Raji (cell line): ENCODE results near the gene PPP1R12B.

Experiments used
- POLR2A ChIP-seq: IDR thresholded peaks from 2 replicates; pipeline ENCODE4 v1.6.1; 2011; ENCODE audit warnings: low read depth, low read length, control low read depth; ENCODE audit not compliant: insufficient read depth

PPP1R12B gene

GRCh38 chr1:202505356-202505755, 156.9 kb downstream of the PPP1R12B start:
- TF ChIP-seq POLR2A, result no peak

- TF ChIP-seq POLR2A, result no peak
Measured at GRCh38 chr1:202516434-202516877, 168.0 kb downstream of the PPP1R12B start.

GRCh38 chr1:202521886-202522285, 173.4 kb downstream of the PPP1R12B start:
- TF ChIP-seq POLR2A, result no peak

DNA sequence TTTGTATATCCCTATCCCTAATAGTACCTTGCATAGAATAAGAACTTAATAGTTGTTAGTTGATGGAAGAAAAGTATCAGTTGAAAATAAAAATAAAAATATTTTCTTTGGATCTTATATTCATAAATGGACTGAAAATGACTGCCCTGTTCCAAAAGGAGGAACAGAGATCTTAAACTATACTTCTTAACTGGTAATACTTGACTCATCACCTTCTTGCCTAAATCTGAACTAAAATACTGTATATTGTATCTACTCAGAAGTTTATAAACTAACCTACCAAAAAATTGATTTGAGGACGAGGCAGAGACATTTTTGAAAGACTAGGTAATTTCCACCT, 182.9 kb downstream of the PPP1R12B start:
- no peak for TF ChIP-seq POLR2A

- TF ChIP-seq POLR2A, result no peak
Measured at GRCh38 chr1:202540014-202540413, 191.5 kb downstream of the PPP1R12B start.

DNA sequence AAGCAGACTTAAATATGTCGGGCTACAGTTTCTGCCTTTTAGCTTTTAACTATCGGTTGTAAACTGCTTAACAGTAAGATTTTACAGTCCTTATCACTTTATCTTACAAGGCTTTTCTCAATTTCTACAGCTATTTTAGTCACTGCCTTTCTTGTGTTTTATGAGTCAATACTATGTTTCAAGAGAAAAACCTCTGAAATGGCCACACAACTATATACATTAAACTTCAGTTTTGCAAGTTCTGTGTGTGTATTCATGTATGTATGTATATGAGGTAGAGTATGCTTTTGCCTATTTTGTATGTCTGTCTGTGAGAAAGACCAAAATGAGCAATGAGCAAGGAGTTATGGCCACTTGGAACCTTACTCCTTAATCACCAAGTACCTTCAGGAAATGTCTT, 191.9 kb downstream of the PPP1R12B start:
- TF ChIP-seq POLR2A, result no peak

DNA sequence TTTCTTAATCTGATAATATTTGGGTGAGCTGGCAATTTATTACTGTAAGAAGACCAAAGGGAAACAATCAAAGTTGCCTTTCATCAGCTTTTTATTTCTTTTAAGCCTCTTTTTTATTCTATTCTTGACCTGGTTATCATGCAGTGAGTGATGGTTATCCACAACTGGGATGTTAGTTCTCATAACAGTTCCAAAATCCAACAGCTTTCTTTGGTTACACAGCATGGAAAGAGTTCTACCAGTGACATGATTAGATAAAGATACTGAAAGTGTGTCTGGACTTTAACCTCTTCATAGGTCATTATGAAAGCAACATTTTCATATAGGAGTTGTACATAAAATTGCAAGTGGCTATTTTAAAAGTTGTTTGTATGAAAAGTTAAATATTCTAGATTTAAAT, 198.7 kb downstream of the PPP1R12B start:
- TF ChIP-seq POLR2A, result no peak

GRCh38 chr1:202551683-202552082, 203.2 kb downstream of the PPP1R12B start:
- TF ChIP-seq POLR2A, result no peak

GRCh38 chr1:202553560-202554038, 205.1 kb downstream of the PPP1R12B start:
- TF ChIP-seq POLR2A, result no peak

DNA sequence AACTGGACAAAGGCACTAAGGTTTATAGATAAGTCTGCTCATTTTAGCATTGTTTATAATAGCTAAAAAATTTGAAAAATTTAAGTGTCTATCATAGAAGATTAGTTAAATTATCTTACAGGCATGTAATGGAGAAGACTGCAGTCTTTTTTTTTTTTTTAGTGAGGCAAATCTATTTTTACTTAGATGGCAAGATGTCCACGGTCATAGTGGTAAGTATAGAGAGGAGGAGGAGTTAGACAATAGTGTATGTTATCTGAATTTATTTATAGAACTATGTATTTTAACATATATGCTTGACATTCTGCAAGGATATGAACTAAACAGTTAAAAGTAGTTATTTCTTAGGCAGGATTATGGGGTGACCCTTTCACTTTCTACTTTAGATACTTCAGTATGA, 212.7 kb downstream of the PPP1R12B start:
- TF ChIP-seq POLR2A, result no peak

DNA sequence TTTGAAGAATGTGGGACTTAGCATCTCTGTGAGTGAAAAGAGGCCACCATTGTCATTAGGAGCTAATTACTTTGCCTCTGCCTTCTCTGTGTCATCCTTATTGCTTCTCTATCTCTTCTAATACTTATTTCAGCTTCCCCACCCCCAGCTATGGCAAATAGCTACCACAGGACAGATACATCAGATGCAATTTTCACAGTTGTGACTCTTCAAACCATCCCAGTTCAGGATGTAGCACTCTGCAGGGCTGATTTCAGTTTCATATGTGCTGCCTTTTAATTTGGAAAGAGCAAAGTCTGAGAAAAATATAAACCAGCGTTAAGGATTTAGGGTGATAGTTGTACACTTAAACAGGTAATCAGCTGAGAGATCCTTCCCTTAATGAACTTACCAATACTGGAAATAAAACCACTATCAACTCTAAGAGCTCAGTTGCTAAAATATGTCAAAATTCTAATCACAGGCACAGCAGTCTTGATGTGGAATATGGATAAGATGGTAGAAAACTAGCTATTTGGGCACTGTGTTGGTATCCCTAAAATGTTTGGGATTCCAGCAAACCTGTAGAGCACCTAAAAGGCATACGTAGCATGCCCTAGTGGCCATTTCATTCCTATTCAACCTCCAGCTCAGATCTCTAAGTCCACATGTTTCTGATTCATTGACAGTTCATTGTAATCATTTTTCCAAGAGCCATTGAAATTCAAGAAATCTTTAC, 213.4 kb downstream of the PPP1R12B start:
- no peak for TF ChIP-seq POLR2A

GRCh38 chr1:202562444-202563060, 214.1 kb downstream of the PPP1R12B start:
- TF ChIP-seq POLR2A, result no peak

DNA sequence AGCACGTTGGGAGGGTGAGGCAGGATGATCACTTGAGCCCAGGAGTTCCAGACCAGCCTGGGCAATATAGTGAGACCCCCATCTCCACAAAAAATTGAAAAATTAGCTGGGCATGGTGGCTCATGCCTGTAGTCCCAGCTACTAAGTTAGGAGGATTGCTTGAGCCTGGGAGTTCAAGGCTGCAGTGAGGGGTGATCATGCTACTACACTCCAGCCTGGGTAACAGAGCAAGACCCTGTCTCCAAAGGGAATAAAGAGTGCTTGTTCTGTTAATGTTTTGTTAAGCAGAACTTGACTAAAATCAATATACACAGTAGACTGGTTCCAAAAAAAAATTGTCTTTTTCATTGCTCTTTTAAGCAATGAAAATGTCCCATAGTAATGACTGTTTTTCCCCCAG, 215.3 kb downstream of the PPP1R12B start:
- no peak for TF ChIP-seq POLR2A

- TF ChIP-seq POLR2A, result no peak
Measured at GRCh38 chr1:202564958-202565495, 216.5 kb downstream of the PPP1R12B start.

DNA sequence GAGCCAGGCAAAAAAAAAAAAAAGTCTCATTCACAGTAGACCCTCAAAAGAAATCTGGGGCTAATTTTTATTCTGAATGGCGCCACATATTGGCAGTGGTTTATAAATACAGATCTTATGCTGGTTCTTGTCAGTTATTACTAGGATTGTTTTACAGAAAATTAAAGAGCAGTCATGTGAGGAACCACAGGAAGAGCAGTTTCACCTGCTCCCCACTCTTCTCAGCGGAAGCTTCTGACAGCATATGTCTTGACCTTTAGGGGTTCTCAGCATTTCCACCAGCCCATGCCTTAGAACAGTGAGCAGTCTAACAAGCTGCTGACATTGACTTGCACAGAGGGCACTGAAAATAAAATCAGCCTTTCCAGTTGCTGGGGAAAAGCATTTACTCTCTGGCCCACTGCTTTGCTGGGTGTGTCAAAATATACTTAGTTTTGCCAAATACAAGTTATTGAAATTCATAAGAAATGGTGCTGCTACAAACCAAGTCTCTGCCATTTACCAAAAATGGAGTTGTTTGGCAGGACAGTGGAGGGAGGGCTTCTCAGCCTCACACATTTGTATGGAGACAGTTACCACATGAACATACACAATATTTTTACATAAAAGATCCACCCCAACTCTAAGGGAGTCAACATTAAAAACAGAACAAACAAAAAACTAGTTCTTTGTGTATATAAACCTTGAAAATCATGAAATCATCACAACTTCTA, 217.5 kb downstream of the PPP1R12B start:
- TF ChIP-seq POLR2A, result no peak

DNA sequence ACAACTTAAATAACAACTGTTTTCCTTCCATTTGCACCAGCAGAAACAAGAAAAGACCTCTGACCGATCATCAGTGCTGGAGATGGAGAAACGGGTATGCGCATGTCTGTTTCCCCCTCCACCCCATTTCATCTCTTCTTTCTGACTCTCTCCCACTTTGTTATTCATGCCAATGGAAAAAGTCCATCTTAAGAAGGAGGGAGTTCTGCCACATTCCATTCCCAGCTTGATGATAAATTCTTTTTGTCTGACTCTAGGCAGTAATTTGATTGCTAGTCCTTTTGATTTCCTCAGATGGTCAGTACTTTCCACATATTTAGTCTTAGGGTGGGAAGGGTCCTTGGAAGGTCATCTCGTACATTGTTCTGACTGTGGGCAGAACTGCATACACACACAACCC, 219.2 kb downstream of the PPP1R12B start:
- no peak for TF ChIP-seq POLR2A
